A673 (cell line): Measurements from ENCODE around the gene DPH7. TPM values are rescaled to one million over a fixed set of nuclear protein-coding genes. Genes with fewer than 3 reads are reported as not detected.
A peak's percentile ranks its signal among the peaks of the same experiment; 100 is the strongest.

Source experiments
- BruUV-seq: library from RNA; stranded (reverse); fragments of 400-500 nt; replicated peaks from 2 replicates; lab custom pipeline; 2021; lab: Mats Ljungman, UMichigan
- CTCF ChIA-PET: fragments of 300-600 bp; sonication (Branson Sonifier 250); formaldehyde crosslinking; loops from one replicate; lab custom pipeline; 2022; ENCODE audit warnings: antibody characterized with exemption; lab: Charles Lee
- POLR2A ChIA-PET: fragments of 300-600 bp; sonication (Branson Sonifier 250); formaldehyde crosslinking; loops from one replicate; lab custom pipeline; 2022; ENCODE audit warnings: antibody characterized with exemption; ENCODE audit not compliant: low non-redundant PET; lab: Charles Lee
- DNase-seq: peaks from one replicate; pipeline ENCODE4 v3.0.0-alpha.2; 2015; ENCODE audit warnings: low spot score
- H3K27ac ChIP-seq: fragments of 200-600 bp; sonication (generic); 2 replicates; pipeline ENCODE4 v1.5.1; 2016; ENCODE audit warnings: mixed run types, low read depth, mild to moderate bottlenecking, mixed read lengths, antibody characterized with exemption, low read length; ENCODE audit not compliant: poor library complexity, severe bottlenecking
- H3K27me3 ChIP-seq: fragments of 200-600 bp; sonication (generic); replicated peaks from 2 replicates; pipeline ENCODE4 v1.6.1; 2017; ENCODE audit warnings: mixed run types, low read depth, mild to moderate bottlenecking, mixed read lengths, antibody characterized with exemption, low read length; ENCODE audit not compliant: insufficient read depth, poor library complexity
- H3K36me3 ChIP-seq: fragments of 200-600 bp; sonication (generic); 2 replicates; pipeline ENCODE4 v1.6.1; 2016; ENCODE audit warnings: mixed run types, mild to moderate bottlenecking, mixed read lengths, antibody characterized with exemption, low read length; ENCODE audit not compliant: insufficient read depth, poor library complexity, severe bottlenecking
- H3K4me1 ChIP-seq: fragments of 200-600 bp; sonication (generic); 2 replicates; pipeline ENCODE4 v1.6.1; 2017; ENCODE audit warnings: mixed run types, mild to moderate bottlenecking, mixed read lengths, antibody characterized with exemption, low read length; ENCODE audit not compliant: insufficient read depth, poor library complexity, severe bottlenecking
- H3K4me3 ChIP-seq: fragments of 200-600 bp; sonication (generic); 2 replicates; pipeline ENCODE4 v1.5.1; 2016; ENCODE audit warnings: low read depth, mixed run types, mild to moderate bottlenecking, mixed read lengths, low read length; ENCODE audit not compliant: poor library complexity, severe bottlenecking
- H3K9me3 ChIP-seq: fragments of 200-600 bp; sonication (generic); 2 replicates; pipeline ENCODE4 v1.6.1; 2016; ENCODE audit warnings: mixed run types, low read depth, mild to moderate bottlenecking, mixed read lengths, antibody characterized with exemption, low read length; ENCODE audit not compliant: poor library complexity, severe bottlenecking
- CTCF ChIP-seq: fragments of 300-800, 200-600 bp; sonication (generic); conservative IDR thresholded peaks from 2 replicates; pipeline ENCODE4 v1.5.1; 2017; ENCODE audit warnings: low read depth, mild to moderate bottlenecking, antibody characterized with exemption, low read length, moderate library complexity, mixed read lengths
- EZH2 ChIP-seq: fragments of 200-600 bp; sonication (generic); IDR thresholded peaks from 2 replicates; pipeline ENCODE4 v1.6.1; 2017; ENCODE audit warnings: borderline replicate concordance, low read depth, mild to moderate bottlenecking, mixed read lengths, antibody characterized with exemption, low read length; ENCODE audit not compliant: poor library complexity, severe bottlenecking
- intact Hi-C: fragments of 100-400 bp; cut with micrococcal nuclease; formaldehyde crosslinking; loops from one replicate; pipeline ENCODE4 v1.10.0; 2022; ENCODE audit not compliant: unreplicated experiment
- total RNA-seq: library from RNA; stranded (reverse); gene quantifications from 2 replicates; pipeline ENCODE4 v1.2.3, GENCODE V29; 2021

DPH7 gene
- total RNA-seq, 1 experiment from 2014 or later: 56.9 TPM

DNA sequence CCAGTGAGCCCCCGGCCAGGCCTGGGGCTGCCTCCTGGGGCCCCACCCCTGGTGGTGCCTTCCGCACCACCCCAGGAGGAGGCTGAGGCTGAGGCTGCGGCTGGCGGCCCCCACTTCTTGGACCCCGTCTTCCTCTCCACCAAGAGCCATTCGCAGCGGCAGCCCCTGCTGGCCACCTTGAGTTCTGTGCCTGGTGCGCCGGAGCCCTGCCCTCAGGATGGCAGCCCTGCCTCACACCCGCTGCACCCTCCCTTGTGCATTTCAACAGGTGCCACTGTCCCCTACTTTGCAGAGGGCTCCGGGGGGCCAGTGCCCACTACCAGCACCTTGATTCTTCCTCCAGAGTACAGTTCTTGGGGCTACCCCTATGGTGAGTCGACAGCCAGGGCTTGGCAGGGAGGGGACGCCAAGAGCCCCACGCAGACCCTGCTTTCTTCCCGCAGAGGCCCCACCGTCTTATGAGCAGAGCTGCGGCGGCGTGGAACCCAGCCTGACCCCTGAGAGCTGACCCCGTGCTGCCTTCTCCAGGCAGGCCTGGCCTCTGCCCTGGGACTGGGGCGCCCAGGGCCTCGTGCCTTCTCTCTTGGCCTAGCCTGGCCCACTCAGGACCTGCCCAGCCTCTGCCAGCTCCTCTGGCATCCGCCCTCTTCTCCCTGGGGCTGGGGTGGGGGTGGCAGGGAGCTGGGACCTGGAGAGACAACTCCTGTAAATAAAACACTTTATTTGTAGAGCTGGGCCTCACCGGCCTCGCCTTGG lies 36.1 kb upstream of the DPH7 start:
- Histone ChIP-seq H3K27ac (no peak overlapping the region), H3K4me1 (peaks cover 4% of the 10 kb centered on the region), H3K9me3 (no peaks in the 10 kb centered on the region), H3K4me3 (no peak overlapping the region), H3K27me3 (no peaks in the 10 kb centered on the region), H3K36me3 (peaks cover 31% of the 10 kb centered on the region)
- CTCF ChIA-PET: interaction anchor here (0.6 kb wide), 1 partner anchor 36 kb away, joined by 3 read pairs; no protein-coding TSS in a partner anchor
- BruUV-seq: no TSS peak
- intact Hi-C loops: no loop called here
- DNase-seq: no peak
- TF ChIP-seq CTCF: 0 out of 2 replicates have a peak, but pooled peaks have one; percentile 16
- TF ChIP-seq EZH2: no peak
- POLR2A ChIA-PET: no interaction called here

DNA sequence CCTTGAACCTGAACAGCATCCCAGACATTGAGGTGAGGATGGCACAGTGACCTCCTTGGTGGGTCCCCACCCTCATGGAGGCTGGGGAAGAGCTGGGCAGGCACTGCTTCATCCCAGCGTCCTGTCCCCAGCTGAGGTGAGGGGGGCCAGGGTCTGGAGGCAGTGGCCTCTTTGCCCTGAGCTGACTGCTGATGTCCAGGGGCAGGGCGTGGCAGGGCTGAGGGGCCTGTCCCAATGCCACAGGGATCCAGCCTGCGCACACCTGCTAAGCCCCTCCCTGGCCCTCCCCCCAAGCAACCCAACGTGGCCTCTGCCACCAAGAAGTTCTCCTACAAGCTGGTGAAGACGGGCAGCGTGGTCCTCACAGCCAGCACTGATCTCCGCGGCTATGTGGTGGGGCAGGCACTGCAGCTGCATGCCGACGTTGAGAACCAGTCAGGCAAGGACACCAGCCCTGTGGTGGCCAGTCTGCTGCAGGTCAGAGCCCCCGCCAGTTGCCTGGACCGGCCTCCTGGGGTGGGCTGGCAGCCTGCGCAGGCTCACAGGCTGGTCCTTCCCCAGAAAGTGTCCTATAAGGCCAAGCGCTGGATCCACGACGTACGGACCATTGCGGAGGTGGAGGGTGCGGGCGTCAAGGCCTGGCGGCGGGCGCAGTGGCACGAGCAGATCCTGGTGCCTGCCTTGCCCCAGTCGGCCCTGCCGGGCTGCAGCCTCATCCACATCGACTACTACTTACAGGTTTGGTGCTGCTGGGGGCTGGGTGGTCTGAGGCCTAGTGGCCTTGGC lies 35.2 kb upstream of the DPH7 start:
- no TSS peak for BruUV-seq
- Histone ChIP-seq H3K36me3 (peaks cover 31% of the 10 kb centered on the region), H3K4me1 (peaks cover 4% of the 10 kb centered on the region), H3K27me3 (no peaks in the 10 kb centered on the region), H3K9me3 (no peaks in the 10 kb centered on the region), H3K4me3 (no peak overlapping the region), H3K27ac (no peak overlapping the region)
- intact Hi-C loops: no loop called here
- CTCF ChIA-PET: no interaction called here
- POLR2A ChIA-PET: no interaction called here
- TF ChIP-seq EZH2 (no peak), CTCF (no peak)
- DNase-seq: no peak

GRCh38 chr9:137613259-137613658 lies 34.5 kb upstream of the DPH7 start:
- ChIA-PET CTCF (no interaction called here), POLR2A (no interaction called here)
- H3K36me3 ChIP-seq: peaks cover 31% of the 10 kb centered on the region
- no peak for TF ChIP-seq EZH2
- no peak for TF ChIP-seq CTCF
- H3K9me3 ChIP-seq: no peaks in the 10 kb centered on the region
- no peaks in the 10 kb centered on the region for H3K27me3 ChIP-seq
- DNase-seq: no peak
- no peak overlapping the region for H3K4me3 ChIP-seq
- no TSS peak for BruUV-seq
- peaks cover 4% of the 10 kb centered on the region for H3K4me1 ChIP-seq
- intact Hi-C loops: no loop called here
- H3K27ac ChIP-seq: no peak overlapping the region
